Measurements from ENCODE around the gene APLP2. TPM values are rescaled to one million over a fixed set of nuclear protein-coding genes. Genes with fewer than 3 reads are reported as not detected.
A peak's percentile ranks its signal among the peaks of the same experiment; 100 is the strongest.

APLP2 gene
- total and polyA plus RNA-seq, 2 of the 4 experiments (the other 2 are of a cell fraction) = 127 to 235 TPM

- Histone ChIP-seq H3K36me3 (ENCODE audit: control insufficient read depth, insufficient read depth, low read length) (peaks cover 41% of the 10 kb centered on the region), H4K8ac (ENCODE audit: low read depth in 2 of 2, low read length in 2 of 2) (no peak overlapping the region), H3K9ac (ENCODE audit: low read depth, low read length) (no peak overlapping the region), H2BK15ac (ENCODE audit: low read depth, low read length) (no peak overlapping the region), H3K23ac (ENCODE audit: low read depth, low read length) (no peak overlapping the region), H3K4me3 (ENCODE audit: insufficient read depth, low read depth, low read length) (no peak overlapping the region), H4K5ac (ENCODE audit: low read depth, low read length) (no peak overlapping the region), H2BK20ac (ENCODE audit: low read depth, low read length) (no peak overlapping the region), H3K4me2 (ENCODE audit: low read depth, low read length) (no peak overlapping the region), H3K14ac (replicated peaks; ENCODE audit: low read depth, low read length) (no peak overlapping the region), H3K9me3 (ENCODE audit: control insufficient read depth, insufficient read depth, low read length) (no peaks in the 10 kb centered on the region), H3K27ac (ENCODE audit: insufficient read depth, low read length) (peak overlapping the region; percentile 13; the same call in 1 of the 2 replicates), H3K4ac (ENCODE audit: low read depth, low read length) (no peak overlapping the region), H3K18ac (ENCODE audit: low read depth, low read length) (no peak overlapping the region), H3K79me1 (ENCODE audit: low read depth in 1 of 2, low read length in 2 of 2) (peaks cover 3 to 28% of the 10 kb centered on the region in 2 experiments; a peak in 2 of 4 replicates), H3K4me1 (ENCODE audit: control insufficient read depth, insufficient read depth, low read length) (peaks cover 5% of the 10 kb centered on the region), H4K20me1 (ENCODE audit: insufficient read depth, low read length) (peaks cover 12% of the 10 kb centered on the region), H2AK5ac (ENCODE audit: low read depth, low read length) (no peak overlapping the region), H3K27me3 (ENCODE audit: control insufficient read depth, insufficient read depth, low read length) (no peaks in the 10 kb centered on the region; the same call in 1 of the 2 replicates), H4K91ac (ENCODE audit: insufficient read depth, low read depth, low read length) (peak overlapping the region; percentile 17; the same call in 1 of the 2 replicates), H3K56ac (ENCODE audit: extremely low read depth, insufficient read depth, low read length) (no peak overlapping the region), H2AFZ (replicated peaks; ENCODE audit: low read length, poor library complexity) (no peak overlapping the region), H2AK9ac (replicated peaks; ENCODE audit: low read depth, low read length, poor library complexity) (no peak overlapping the region), H2BK5ac (ENCODE audit: low read depth, low read length, poor library complexity, severe bottlenecking) (no peak overlapping the region), H3K9me1 (ENCODE audit: insufficient read depth, low read length) (peaks cover 11% of the 10 kb centered on the region), H2BK120ac (ENCODE audit: low read depth, low read length) (no peak overlapping the region)
- in situ Hi-C loops (cut with MboI; ENCODE audit: low sequenced_read_pairs) (no loop called here), intact Hi-C loops (cut with micrococcal nuclease) (loop anchor here (2.0 to 5.0 kb wide), 2 partner anchors 21 to 622 kb away; no protein-coding TSS in a partner anchor), dilution Hi-C loops (cut with HindIII; ENCODE audit: low sequenced_read_pairs, unreplicated experiment) (no loop called here)
- WGBS, 2 experiments (ENCODE audit: extremely low coverage in 2 of 2, insufficient read length in 1 of 2) = no CpG with 5 or more reads among the region's 4 CpGs
- ChIA-PET CTCF (interaction anchor here (1.8 kb wide), 1 partner anchor 8 kb away, joined by 5 read pairs; no protein-coding TSS in a partner anchor), POLR2A (ENCODE audit: unreplicated experiment) (no interaction called here)
- no TSS peak for BruUV-seq (replicated peaks)
- DNase-seq (peak; percentile 89), ATAC-seq (ENCODE audit: low read depth) (peak; percentile 94)
- TF ChIP-seq MAZ (IDR thresholded peaks at IDR 0.05; ENCODE audit: borderline replicate concordance, low read depth, low read length) = 0 out of 2 replicates have a peak, but pooled peaks have one; percentile 19
- peak; percentile 97 for TF ChIP-seq CEBPB (IDR thresholded peaks at IDR 0.05; ENCODE audit: low read depth, low read length)
- no peak for TF ChIP-seq USF2 (IDR thresholded peaks at IDR 0.05; ENCODE audit: low read depth, low read length)
- peak; percentile 92 for TF ChIP-seq FOS (IDR thresholded peaks at IDR 0.05; ENCODE audit: low read depth, low read length)
Observed at GRCh38 chr11:130124096-130124495, 54.4 kb downstream of the APLP2 start.
